H9 (cell line): ENCODE results near the gene PDE1A. TPM values are rescaled to one million over a fixed set of nuclear protein-coding genes. Genes with fewer than 3 reads are reported as not detected.

ENCODE experiments used
- DNase-seq: peaks from one replicate; pipeline ENCODE4 v3.0.0-alpha.2; 2017
- H2AFZ ChIP-seq: one replicate; pipeline ENCODE4 v1.6.1; 2013; ENCODE audit warnings: mild to moderate bottlenecking, low read length, control low read depth, moderate library complexity
- H2AK5ac ChIP-seq: 2 replicates; pipeline ENCODE4 v1.6.1; 2013; ENCODE audit warnings: low read length, control low read depth, mixed read lengths; ENCODE audit not compliant: insufficient read length
- H2BK120ac ChIP-seq: one replicate; pipeline ENCODE4 v1.6.1; 2013; ENCODE audit warnings: low read depth, mild to moderate bottlenecking, low read length, control low read depth, inconsistent platforms; ENCODE audit not compliant: poor library complexity, severe bottlenecking
- H2BK12ac ChIP-seq: 2 replicates; pipeline ENCODE4 v1.6.1; 2013; ENCODE audit warnings: low read length, control low read depth, mixed read lengths, low read depth; ENCODE audit not compliant: insufficient read length
- H2BK15ac ChIP-seq: 2 replicates; pipeline ENCODE4 v1.6.1; 2013; ENCODE audit warnings: low read depth, low read length, control low read depth
- H2BK20ac ChIP-seq: one replicate; pipeline ENCODE4 v1.6.1; 2013; ENCODE audit warnings: low read depth, mild to moderate bottlenecking, low read length, control low read depth, inconsistent platforms; ENCODE audit not compliant: poor library complexity, severe bottlenecking
- H2BK5ac ChIP-seq: 2 replicates; pipeline ENCODE4 v1.6.1; 2013; ENCODE audit warnings: low read length, control low read depth, mixed read lengths; ENCODE audit not compliant: insufficient read length
- H3K14ac ChIP-seq: 2 replicates; pipeline ENCODE4 v1.6.1; 2013; ENCODE audit warnings: low read length, control low read depth; ENCODE audit not compliant: insufficient read depth
- H3K18ac ChIP-seq: 2 replicates; pipeline ENCODE4 v1.6.1; 2013; ENCODE audit warnings: low read depth, mild to moderate bottlenecking, mixed read lengths, low read length, control low read depth; ENCODE audit not compliant: insufficient read length
- H3K23ac ChIP-seq: 2 replicates; pipeline ENCODE4 v1.6.1; 2013; ENCODE audit warnings: low read length, control low read depth, mixed read lengths, low read depth; ENCODE audit not compliant: insufficient read length
- H3K23me2 ChIP-seq: 2 replicates; pipeline ENCODE4 v1.6.1; 2013; ENCODE audit warnings: low read depth, mild to moderate bottlenecking, mixed read lengths, low read length, control low read depth; ENCODE audit not compliant: insufficient read length, poor library complexity, severe bottlenecking
- H3K27ac ChIP-seq: 2 replicates; pipeline ENCODE4 v1.5.1; 2013; ENCODE audit warnings: low read length, control low read depth, mixed read lengths, low read depth; ENCODE audit not compliant: insufficient read length
- H3K27me3 ChIP-seq: 2 replicates; pipeline ENCODE4 v1.6.1; 2013; ENCODE audit warnings: low read length, control low read depth, inconsistent platforms; ENCODE audit not compliant: insufficient read depth
- H3K4ac ChIP-seq: 2 replicates; pipeline ENCODE4 v1.6.1; 2013; ENCODE audit warnings: low read depth, mild to moderate bottlenecking, control low read depth, inconsistent platforms, low read length, moderate library complexity
- H3K4me1 ChIP-seq: 2 replicates; pipeline ENCODE4 v1.6.1; 2013; ENCODE audit warnings: low read length, control low read depth, inconsistent platforms; ENCODE audit not compliant: insufficient read depth
- H3K4me2 ChIP-seq: 2 replicates; pipeline ENCODE4 v1.6.1; 2013; ENCODE audit warnings: low read length, control low read depth, mixed read lengths; ENCODE audit not compliant: insufficient read length, insufficient read depth
- H3K56ac ChIP-seq: 2 replicates; pipeline ENCODE4 v1.6.1; 2013; ENCODE audit warnings: low read depth, mild to moderate bottlenecking, mixed read lengths, low read length, control low read depth; ENCODE audit not compliant: insufficient read length
- H3K79me1 ChIP-seq: 2 replicates; pipeline ENCODE4 v1.6.1; 2013; ENCODE audit warnings: low read depth, mild to moderate bottlenecking, moderate library complexity, low read length, control low read depth, inconsistent platforms; ENCODE audit not compliant: insufficient read depth, poor library complexity, severe bottlenecking
- H3K79me2 ChIP-seq: 2 replicates; pipeline ENCODE4 v1.6.1; 2013; ENCODE audit warnings: low read length, control low read depth, inconsistent platforms; ENCODE audit not compliant: insufficient read depth
- H3K9ac ChIP-seq: 2 replicates; pipeline ENCODE4 v1.6.1; 2013; ENCODE audit warnings: low read length, control low read depth, mixed read lengths; ENCODE audit not compliant: insufficient read length; ENCODE audit errors: extremely low read depth
- H3K9me3 ChIP-seq: one replicate; pipeline ENCODE4 v1.6.1; 2013; ENCODE audit warnings: low read depth, low read length, inconsistent platforms; ENCODE audit not compliant: control insufficient read depth
- H3T11ph ChIP-seq: one replicate; pipeline ENCODE4 v1.6.1; 2013; ENCODE audit warnings: mild to moderate bottlenecking, low read length, control low read depth, inconsistent platforms
- H4K20me1 ChIP-seq: one replicate; pipeline ENCODE4 v1.6.1; 2013; ENCODE audit not compliant: control insufficient read depth, insufficient read length, insufficient read depth
- H4K5ac ChIP-seq: 2 replicates; pipeline ENCODE4 v1.6.1; 2013; ENCODE audit warnings: low read depth, mild to moderate bottlenecking, mixed read lengths, low read length, control low read depth; ENCODE audit not compliant: insufficient read length
- H4K8ac ChIP-seq: replicated peaks from 2 replicates; pipeline ENCODE4 v1.6.1; 2013; ENCODE audit warnings: low read length, control low read depth, mixed read lengths, low read depth; ENCODE audit not compliant: insufficient read length
- H4K91ac ChIP-seq: 2 replicates; pipeline ENCODE4 v1.6.1; 2013; ENCODE audit warnings: low read depth, mild to moderate bottlenecking, moderate library complexity, mixed read lengths, low read length, control low read depth; ENCODE audit not compliant: insufficient read length
- H3K27ac Mint-ChIP-seq, 3 experiments: 2 replicates in 2 of 3; 3 replicates in 1 of 3; pipeline ENCODE4 v1.8.0; 2020 to 2021; ENCODE audit warnings: mixed read lengths in 3 of 3, mild to moderate bottlenecking in 1 of 3, moderate library complexity in 1 of 3
- H3K27me3 Mint-ChIP-seq: 2 replicates; pipeline ENCODE4 v1.8.0; 2021; ENCODE audit warnings: low read depth, mild to moderate bottlenecking, moderate library complexity, mixed read lengths
- H3K36me3 Mint-ChIP-seq, 3 experiments: 2 replicates in 2 of 3; 3 replicates in 1 of 3; pipeline ENCODE4 v1.8.0; 2020 to 2021; ENCODE audit warnings: low read depth in 3 of 3, mixed read lengths in 3 of 3; ENCODE audit not compliant: insufficient read depth in 1 of 3
- H3K4me1 Mint-ChIP-seq, 2 experiments: 2 replicates each; pipeline ENCODE4 v1.8.0; 2020; ENCODE audit warnings: mixed read lengths in 2 of 2
- H3K4me3 Mint-ChIP-seq, 2 experiments: 2 replicates in 1 of 2; 3 replicates in 1 of 2; pipeline ENCODE4 v1.8.0; 2020 to 2021; ENCODE audit warnings: mild to moderate bottlenecking in 2 of 2, mixed read lengths in 2 of 2, moderate library complexity in 1 of 2
- H3K9me3 Mint-ChIP-seq, 2 experiments: 2 replicates in 1 of 2; 3 replicates in 1 of 2; pipeline ENCODE4 v1.8.0; 2020; ENCODE audit warnings: mild to moderate bottlenecking in 2 of 2, mixed read lengths in 2 of 2, moderate library complexity in 1 of 2
- WGBS: extraction: QIAGEN DNeasy Blood & Tissue Kit; methylation state at CpG from one replicate; pipeline ENCODE4 v1.1.7; 2013; ENCODE audit warnings: missing lambda C conversion rate, low lambda C conversion rate, mixed read lengths; ENCODE audit not compliant: insufficient read length; ENCODE audit errors: extremely low coverage; 5-methylcytosine and 5-hydroxymethylcytosine counted together
- total RNA-seq: library from RNA; stranded (reverse); gene quantifications from 2 replicates; pipeline ENCODE4 v1.2.1, GENCODE V29; 2021
- TF ChIP-seq, protein P1 (sequence below): fragments of 200-600 bp; sonication (generic); conservative IDR thresholded peaks from 3 replicates; pipeline ENCODE4 v1.8.0; 2021; ENCODE audit warnings: antibody characterized with exemption, mild to moderate bottlenecking

Gene PDE1A
- total RNA-seq, 1 experiment from 2014 or later, result 0.11 TPM

DNA sequence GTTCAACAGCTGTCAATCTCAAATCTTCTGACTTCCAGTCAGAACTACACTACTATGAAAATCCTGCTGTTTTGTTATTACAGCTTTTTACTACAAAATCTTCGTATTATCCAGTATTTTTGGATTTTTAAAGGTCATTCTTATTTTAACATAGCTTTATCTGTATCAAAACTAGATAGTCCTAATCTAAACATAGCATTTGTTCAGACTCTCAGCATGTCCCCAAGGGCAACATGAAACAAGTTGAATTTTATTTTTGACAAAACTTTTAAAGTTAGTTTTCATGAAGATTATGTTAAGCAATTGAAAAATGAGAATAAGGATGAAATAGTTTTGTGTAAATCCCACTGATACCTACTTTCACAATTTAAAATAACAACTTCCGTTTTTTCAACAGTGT is 48.1 kb downstream of the PDE1A start:
- no peaks in the 10 kb centered on the region for H3K79me2 ChIP-seq
- no peak overlapping the region for H4K91ac ChIP-seq
- H2BK5ac ChIP-seq, result no peak overlapping the region
- no peaks in the 10 kb centered on the region for H3K27me3 ChIP-seq
- no peak overlapping the region for H2AFZ ChIP-seq
- H2BK15ac ChIP-seq, result no peak overlapping the region
- H4K8ac ChIP-seq, result no peak overlapping the region
- no peak overlapping the region for H3K14ac ChIP-seq
- H2BK20ac ChIP-seq, result no peak overlapping the region
- Mint-ChIP-seq H3K27ac (no peak overlapping the region), H3K4me1 (no peaks in the 10 kb centered on the region), H3K4me3 (no peak overlapping the region), H3K36me3 (peaks cover 17 to 20% (median 17%) of the 10 kb centered on the region in 3 experiments; a peak in 6 of 7 replicates), H3K9me3 (peaks cover 24 to 28% of the 10 kb centered on the region in 2 experiments), H3K27me3 (peaks cover 2% of the 10 kb centered on the region; the same call in 1 of the 2 replicates)
- H3K79me1 ChIP-seq, result no peaks in the 10 kb centered on the region
- H2AK5ac ChIP-seq, result no peak overlapping the region
- H4K20me1 ChIP-seq, result no peaks in the 10 kb centered on the region
- no peaks in the 10 kb centered on the region for H3K4me1 ChIP-seq
- H2BK12ac ChIP-seq, result no peak overlapping the region
- H3K9ac ChIP-seq, result no peak overlapping the region
- TF ChIP-seq, protein P1, sequence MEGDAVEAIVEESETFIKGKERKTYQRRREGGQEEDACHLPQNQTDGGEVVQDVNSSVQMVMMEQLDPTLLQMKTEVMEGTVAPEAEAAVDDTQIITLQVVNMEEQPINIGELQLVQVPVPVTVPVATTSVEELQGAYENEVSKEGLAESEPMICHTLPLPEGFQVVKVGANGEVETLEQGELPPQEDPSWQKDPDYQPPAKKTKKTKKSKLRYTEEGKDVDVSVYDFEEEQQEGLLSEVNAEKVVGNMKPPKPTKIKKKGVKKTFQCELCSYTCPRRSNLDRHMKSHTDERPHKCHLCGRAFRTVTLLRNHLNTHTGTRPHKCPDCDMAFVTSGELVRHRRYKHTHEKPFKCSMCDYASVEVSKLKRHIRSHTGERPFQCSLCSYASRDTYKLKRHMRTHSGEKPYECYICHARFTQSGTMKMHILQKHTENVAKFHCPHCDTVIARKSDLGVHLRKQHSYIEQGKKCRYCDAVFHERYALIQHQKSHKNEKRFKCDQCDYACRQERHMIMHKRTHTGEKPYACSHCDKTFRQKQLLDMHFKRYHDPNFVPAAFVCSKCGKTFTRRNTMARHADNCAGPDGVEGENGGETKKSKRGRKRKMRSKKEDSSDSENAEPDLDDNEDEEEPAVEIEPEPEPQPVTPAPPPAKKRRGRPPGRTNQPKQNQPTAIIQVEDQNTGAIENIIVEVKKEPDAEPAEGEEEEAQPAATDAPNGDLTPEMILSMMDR, result no peak
- WGBS, result no CpG with 5 or more reads among the region's 2 CpGs
- no peak overlapping the region for H3K56ac ChIP-seq
- DNase-seq, result no peak
- no peak overlapping the region for H3K4ac ChIP-seq
- H4K5ac ChIP-seq, result no peak overlapping the region
- H3T11ph ChIP-seq, result no peak overlapping the region
- no peak overlapping the region for H3K18ac ChIP-seq
- no peak overlapping the region for H3K27ac ChIP-seq
- H2BK120ac ChIP-seq, result no peak overlapping the region
- H3K23ac ChIP-seq, result no peak overlapping the region
- no peak overlapping the region for H3K4me2 ChIP-seq
- no peaks in the 10 kb centered on the region for H3K23me2 ChIP-seq
- H3K9me3 ChIP-seq, result no peaks in the 10 kb centered on the region
